HepG2 (cell line): Measurements from ENCODE around the gene GRHL1.

ENCODE experiments used
- BRCA1 ChIP-seq: sonication (generic); formaldehyde crosslinking; IDR thresholded peaks from 2 replicates; pipeline ENCODE4 v1.4.0; 2020; ENCODE audit warnings: missing genetic modification reagents
- CTCF ChIP-seq: sonication (generic); formaldehyde crosslinking; IDR thresholded peaks from 2 replicates; pipeline ENCODE4 v1.5.0; 2020; ENCODE audit warnings: mild to moderate bottlenecking, missing genetic modification reagents, moderate library complexity
- EP300 ChIP-seq, 3 experiments: sonication (generic) in 1 of 3; formaldehyde crosslinking in 1 of 3; IDR thresholded peaks; 2 replicates each; pipeline versions ENCODE4 v1.5.1 to v1.6.1; 2011 to 2020; ENCODE audit warnings: low read depth in 2 of 3, low read length in 2 of 3, borderline replicate concordance in 1 of 3, improper control_type of control experiment in 1 of 3, mild to moderate bottlenecking in 1 of 3, missing genetic modification reagents in 1 of 3, moderate library complexity in 1 of 3
- JUND ChIP-seq: sonication (generic); formaldehyde crosslinking; IDR thresholded peaks from 2 replicates; pipeline ENCODE4 v1.8.0; 2022; ENCODE audit warnings: mild to moderate bottlenecking, missing genetic modification reagents
- MAZ ChIP-seq, 2 experiments: sonication (generic) in 1 of 2; formaldehyde crosslinking in 1 of 2; IDR thresholded peaks; 2 replicates each; pipeline versions ENCODE4 v1.5.0 to v1.6.1; 2012 to 2020; ENCODE audit warnings: low read depth in 2 of 2, mild to moderate bottlenecking in 2 of 2, borderline replicate concordance in 1 of 2, improper control_type of control experiment in 1 of 2, low read length in 1 of 2, missing genetic modification reagents in 1 of 2, moderate library complexity in 1 of 2
- POLR2A ChIP-seq, 2 experiments: IDR thresholded peaks; 2 replicates each; pipeline ENCODE4 v1.6.1; 2011; ENCODE audit warnings: low read depth in 2 of 2, low read length in 2 of 2, mild to moderate bottlenecking in 1 of 2, moderate library complexity in 1 of 2; ENCODE audit not compliant: insufficient read depth in 1 of 2
- SRSF9 ChIP-seq: fragments of 200-400 bp; formaldehyde crosslinking; IDR thresholded peaks from 2 replicates; pipeline ENCODE4 v1.6.1; 2018; ENCODE audit warnings: borderline replicate concordance, mild to moderate bottlenecking, low read depth, low read length; ENCODE audit not compliant: insufficient read depth, poor library complexity, severe bottlenecking
- TEAD2 ChIP-seq: sonication (generic); formaldehyde crosslinking; IDR thresholded peaks from 2 replicates; pipeline ENCODE4 v1.9.0; 2021; ENCODE audit warnings: missing genetic modification reagents
- ZBTB1 ChIP-seq: sonication (generic); formaldehyde crosslinking; IDR thresholded peaks from 2 replicates; pipeline ENCODE4 v1.4.0; 2020; ENCODE audit warnings: missing genetic modification reagents, borderline replicate concordance
- ZNF253 ChIP-seq: sonication (generic); formaldehyde crosslinking; IDR thresholded peaks from 2 replicates; pipeline ENCODE4 v1.8.0; 2022; ENCODE audit warnings: mild to moderate bottlenecking, missing genetic modification reagents, borderline replicate concordance
- ZNF639 ChIP-seq: conservative IDR thresholded peaks from 2 replicates; pipeline ENCODE4 v1.6.1; 2018; ENCODE audit warnings: missing genetic modification reagents
- ZNF839 ChIP-seq: sonication (generic); formaldehyde crosslinking; IDR thresholded peaks from 2 replicates; pipeline ENCODE4 v1.4.0; 2020; ENCODE audit warnings: missing genetic modification reagents, mild to moderate bottlenecking, borderline replicate concordance
- TF ChIP-seq, protein P1 (sequence below): IDR thresholded peaks from 2 replicates; pipeline ENCODE4 v1.6.1; 2012; ENCODE audit warnings: low read length, improper control_type of control experiment
- TF ChIP-seq, protein P2 (sequence below): IDR thresholded peaks from 2 replicates; pipeline ENCODE4 v1.6.1; 2016; ENCODE audit warnings: low read depth, control low read depth

DNA sequence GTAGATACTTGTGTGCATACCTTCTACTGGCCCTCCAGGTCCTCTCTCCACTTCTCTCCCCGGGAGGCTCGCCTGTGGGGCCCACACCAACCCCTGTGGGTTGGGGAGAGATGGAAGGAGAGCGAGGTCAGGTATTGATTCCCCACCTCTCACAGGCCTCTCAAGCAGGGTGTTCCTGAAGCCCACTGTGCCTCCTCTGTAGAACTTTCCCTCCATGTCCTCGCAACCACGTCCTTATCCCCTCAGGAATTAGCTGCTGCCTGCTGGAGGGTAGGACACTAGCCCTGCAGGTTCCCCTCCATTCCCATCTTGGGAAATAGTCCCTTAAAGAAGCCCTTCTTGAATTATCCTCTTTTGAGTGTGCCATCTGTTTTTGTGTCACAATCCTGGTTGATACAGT, 52.9 kb downstream of the GRHL1 start:
- TF ChIP-seq, protein P1, sequence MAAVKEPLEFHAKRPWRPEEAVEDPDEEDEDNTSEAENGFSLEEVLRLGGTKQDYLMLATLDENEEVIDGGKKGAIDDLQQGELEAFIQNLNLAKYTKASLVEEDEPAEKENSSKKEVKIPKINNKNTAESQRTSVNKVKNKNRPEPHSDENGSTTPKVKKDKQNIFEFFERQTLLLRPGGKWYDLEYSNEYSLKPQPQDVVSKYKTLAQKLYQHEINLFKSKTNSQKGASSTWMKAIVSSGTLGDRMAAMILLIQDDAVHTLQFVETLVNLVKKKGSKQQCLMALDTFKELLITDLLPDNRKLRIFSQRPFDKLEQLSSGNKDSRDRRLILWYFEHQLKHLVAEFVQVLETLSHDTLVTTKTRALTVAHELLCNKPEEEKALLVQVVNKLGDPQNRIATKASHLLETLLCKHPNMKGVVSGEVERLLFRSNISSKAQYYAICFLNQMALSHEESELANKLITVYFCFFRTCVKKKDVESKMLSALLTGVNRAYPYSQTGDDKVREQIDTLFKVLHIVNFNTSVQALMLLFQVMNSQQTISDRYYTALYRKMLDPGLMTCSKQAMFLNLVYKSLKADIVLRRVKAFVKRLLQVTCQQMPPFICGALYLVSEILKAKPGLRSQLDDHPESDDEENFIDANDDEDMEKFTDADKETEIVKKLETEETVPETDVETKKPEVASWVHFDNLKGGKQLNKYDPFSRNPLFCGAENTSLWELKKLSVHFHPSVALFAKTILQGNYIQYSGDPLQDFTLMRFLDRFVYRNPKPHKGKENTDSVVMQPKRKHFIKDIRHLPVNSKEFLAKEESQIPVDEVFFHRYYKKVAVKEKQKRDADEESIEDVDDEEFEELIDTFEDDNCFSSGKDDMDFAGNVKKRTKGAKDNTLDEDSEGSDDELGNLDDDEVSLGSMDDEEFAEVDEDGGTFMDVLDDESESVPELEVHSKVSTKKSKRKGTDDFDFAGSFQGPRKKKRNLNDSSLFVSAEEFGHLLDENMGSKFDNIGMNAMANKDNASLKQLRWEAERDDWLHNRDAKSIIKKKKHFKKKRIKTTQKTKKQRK, result no peak
- TF ChIP-seq BRCA1 (CRISPR knock-in tag) (no peak), ZBTB1 (CRISPR knock-in tag) (no peak), CTCF (no peak), EP300 (IDR thresholded peaks at IDR 0.05; ENCODE audit: low read depth in 2 of 2, low read length in 2 of 2) (no peak), EP300 (CRISPR knock-in tag; IDR thresholded peaks at IDR 0.05; ENCODE audit: borderline replicate concordance) (no peak), JUND (CRISPR knock-in tag) (no peak), TEAD2 (CRISPR knock-in tag) (no peak), MAZ (IDR thresholded peaks at IDR 0.05; ENCODE audit: borderline replicate concordance, low read depth, low read length) (no peak), MAZ (CRISPR knock-in tag; IDR thresholded peaks at IDR 0.05; ENCODE audit: low read depth) (no peak), POLR2A (IDR thresholded peaks at IDR 0.05; ENCODE audit: insufficient read depth in 1 of 2, low read depth in 2 of 2, low read length in 2 of 2) (no peak), SRSF9 (no peak), ZNF253 (CRISPR knock-in tag) (no peak), ZNF639 (CRISPR knock-in tag) (no peak), ZNF839 (CRISPR knock-in tag) (no peak)
- TF ChIP-seq, protein P2, sequence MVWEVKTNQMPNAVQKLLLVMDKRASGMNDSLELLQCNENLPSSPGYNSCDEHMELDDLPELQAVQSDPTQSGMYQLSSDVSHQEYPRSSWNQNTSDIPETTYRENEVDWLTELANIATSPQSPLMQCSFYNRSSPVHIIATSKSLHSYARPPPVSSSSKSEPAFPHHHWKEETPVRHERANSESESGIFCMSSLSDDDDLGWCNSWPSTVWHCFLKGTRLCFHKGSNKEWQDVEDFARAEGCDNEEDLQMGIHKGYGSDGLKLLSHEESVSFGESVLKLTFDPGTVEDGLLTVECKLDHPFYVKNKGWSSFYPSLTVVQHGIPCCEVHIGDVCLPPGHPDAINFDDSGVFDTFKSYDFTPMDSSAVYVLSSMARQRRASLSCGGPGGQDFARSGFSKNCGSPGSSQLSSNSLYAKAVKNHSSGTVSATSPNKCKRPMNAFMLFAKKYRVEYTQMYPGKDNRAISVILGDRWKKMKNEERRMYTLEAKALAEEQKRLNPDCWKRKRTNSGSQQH (CRISPR knock-in tag), result no peak
